Left colon (tissue), 2 donors: ENCODE results near the gene CPT2. TPM values are rescaled to one million over a fixed set of nuclear protein-coding genes. Genes with fewer than 3 reads are reported as not detected.
A peak's percentile ranks its signal among the peaks of the same experiment; 100 is the strongest.

Source experiments
- ATAC-seq: fragments of 200-7000 bp; cut with Tn5 transposase; one replicate; pipeline ENCODE4 v1.9.1; 2020; ENCODE audit warnings: mild to moderate bottlenecking, moderate library complexity
- DNase-seq, 2 donors: peaks; one replicate each; pipeline ENCODE4 v3.0.0-alpha.2; 2020
- intact Hi-C, 2 donors: fragments of 100-400 bp; cut with DNase I in 1 of 2; cut with micrococcal nuclease in 1 of 2; formaldehyde crosslinking; loops; one replicate each; pipeline versions ENCODE4 v1.11.2 to v1.14.0; 2022; cut with DNase I, micrococcal nuclease
- long read RNA-seq: library from polyadenylated mRNA; unstranded; transcript quantifications from one replicate; pipeline ENCODE4 v2.0.0, GENCODE V29; 2021
- total RNA-seq, 2 donors: library from RNA; stranded (reverse); fragmentation: NEBNext Ultra II Directional; extraction: Animal tissue kit (Norgen Biotek cat#: 25700); gene quantifications; one replicate each; pipeline ENCODE4 v1.2.1, GENCODE V29; 2021
- donor health status: DM: no; HTN: no; CAD: no.
- donor health status: DM: yes; HTN: yes; CAD: no.

The CPT2 gene
- total RNA-seq: 10 to 100 TPM; 71.1 to 76.4 TPM
- long read RNA-seq, transcript CPT2-207 (5 exons, 2,643 nt): minor isoform, 6 of 199 reads
- long read RNA-seq, transcript CPT2-201 (5 exons, 3,094 nt): major isoform, 147 of 199 reads
- long read RNA-seq, partial matches to known transcripts: 40 of 199 reads
- long read RNA-seq, other reads (novel, unspliced or antisense): 6 of 199 reads

DNA sequence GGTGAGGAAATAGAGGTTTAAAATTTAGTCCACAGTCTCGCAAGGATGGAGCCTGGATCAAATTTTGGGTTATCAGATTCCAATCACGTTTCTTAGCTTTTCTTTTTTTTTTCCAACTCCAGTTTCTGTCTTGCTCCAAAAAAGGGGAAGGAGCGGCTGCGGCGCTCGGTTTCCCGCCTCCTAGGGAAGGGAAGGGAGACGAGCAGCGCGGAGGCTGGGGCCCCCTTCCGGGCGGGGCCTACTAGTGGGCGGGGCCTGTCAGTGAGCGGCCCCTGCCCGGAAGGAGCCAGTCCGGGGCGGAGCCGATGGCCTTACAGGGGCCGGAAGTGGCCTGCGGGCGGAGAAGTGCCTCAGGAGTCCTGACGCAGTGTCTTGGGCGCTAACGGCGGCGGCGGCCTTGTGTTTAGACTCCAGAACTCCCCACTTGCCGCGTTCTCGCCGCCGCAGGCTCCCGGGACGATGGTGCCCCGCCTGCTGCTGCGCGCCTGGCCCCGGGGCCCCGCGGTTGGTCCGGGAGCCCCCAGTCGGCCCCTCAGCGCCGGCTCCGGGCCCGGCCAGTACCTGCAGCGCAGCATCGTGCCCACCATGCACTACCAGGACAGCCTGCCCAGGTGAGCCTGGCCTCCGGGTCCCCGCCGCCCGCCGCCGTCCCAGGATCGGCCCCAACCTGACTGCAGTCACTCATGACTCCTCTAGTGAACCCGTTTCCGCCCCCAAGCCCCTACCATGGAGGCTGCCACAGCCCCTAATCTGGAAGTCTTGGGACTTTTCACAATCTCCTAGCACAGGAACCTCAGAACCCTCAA is at the start of gene CPT2:
Gene CPT2 (plus strand): TSS at position 340 of the 806 bp plus-strand sequence. CDS start 120 bp downstream, at position 460.
- ATAC-seq (peak; percentile 97), DNase-seq (peak; percentile 95 to 96)
- intact Hi-C loops: loop anchor here in 1 of 2 donors (10.0 kb wide), 1 partner anchor 492 kb away; no protein-coding TSS in a partner anchor

DNA sequence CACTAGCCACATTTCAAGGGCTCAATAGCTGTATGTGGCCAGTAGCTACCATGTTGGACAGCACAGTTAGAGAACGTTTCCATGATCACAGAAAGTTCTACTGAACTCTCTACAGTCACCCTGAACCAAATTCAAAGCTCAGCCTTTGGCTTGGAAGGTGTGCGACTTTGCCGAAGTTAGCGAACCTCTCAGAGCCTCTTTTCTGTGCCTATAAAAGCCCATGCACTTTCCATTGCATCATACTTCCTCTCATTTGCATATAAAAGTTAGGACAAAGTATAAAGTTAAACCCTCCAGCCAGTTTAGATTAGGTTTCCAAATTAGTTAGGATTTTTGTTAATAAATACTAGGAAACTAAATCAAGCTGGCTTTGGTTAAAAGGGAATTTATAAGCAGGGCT is 49.5 kb upstream of the CPT2 start:
- no peak for ATAC-seq

DNA sequence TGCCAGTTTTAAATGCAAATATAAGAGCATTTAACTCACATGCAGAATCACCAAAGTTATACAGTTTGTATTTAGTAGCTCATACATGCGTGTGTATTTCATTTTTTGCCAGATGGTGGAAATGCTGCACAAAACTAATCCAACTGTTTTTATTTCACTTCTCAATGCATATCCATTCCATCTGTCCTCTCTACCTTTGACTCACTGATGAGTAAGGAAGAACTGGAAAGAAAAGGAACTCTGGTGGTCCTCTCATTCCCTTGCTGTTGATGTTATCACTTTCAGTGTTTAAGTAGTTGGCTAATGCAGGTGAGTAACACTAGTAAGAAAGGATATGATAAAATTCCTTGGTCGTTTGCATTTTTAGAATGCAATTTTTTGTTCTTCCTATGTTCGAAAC is 48.5 kb upstream of the CPT2 start:
- DNase-seq (no peak), ATAC-seq (no peak)
- intact Hi-C loops: no loop called here

More for the DNA sequence above, 49.5 kb upstream of the CPT2 start:
- DNase-seq: no peak
- intact Hi-C loops: no loop called here

DNA sequence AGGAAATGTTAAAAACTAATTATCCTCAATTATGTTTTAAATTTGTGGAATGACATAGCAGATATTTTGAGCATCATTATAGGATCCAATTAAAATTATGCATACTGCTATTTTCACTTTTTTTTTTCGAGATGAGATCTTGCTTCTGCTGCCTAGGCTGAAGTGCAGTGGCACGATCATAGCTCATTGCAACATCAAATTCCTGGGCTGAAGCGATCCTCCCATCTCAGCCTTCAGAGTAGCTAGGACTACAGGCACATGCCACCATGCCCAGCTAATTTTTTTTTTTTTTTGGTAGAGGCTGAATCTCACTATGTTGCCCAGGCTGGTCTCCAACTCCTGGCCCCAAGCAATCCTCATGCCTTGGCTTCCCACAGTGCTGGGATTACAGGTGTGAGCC is 42.9 kb upstream of the CPT2 start:
- ATAC-seq (no peak), DNase-seq (no peak)
- intact Hi-C loops: no loop called here

DNA sequence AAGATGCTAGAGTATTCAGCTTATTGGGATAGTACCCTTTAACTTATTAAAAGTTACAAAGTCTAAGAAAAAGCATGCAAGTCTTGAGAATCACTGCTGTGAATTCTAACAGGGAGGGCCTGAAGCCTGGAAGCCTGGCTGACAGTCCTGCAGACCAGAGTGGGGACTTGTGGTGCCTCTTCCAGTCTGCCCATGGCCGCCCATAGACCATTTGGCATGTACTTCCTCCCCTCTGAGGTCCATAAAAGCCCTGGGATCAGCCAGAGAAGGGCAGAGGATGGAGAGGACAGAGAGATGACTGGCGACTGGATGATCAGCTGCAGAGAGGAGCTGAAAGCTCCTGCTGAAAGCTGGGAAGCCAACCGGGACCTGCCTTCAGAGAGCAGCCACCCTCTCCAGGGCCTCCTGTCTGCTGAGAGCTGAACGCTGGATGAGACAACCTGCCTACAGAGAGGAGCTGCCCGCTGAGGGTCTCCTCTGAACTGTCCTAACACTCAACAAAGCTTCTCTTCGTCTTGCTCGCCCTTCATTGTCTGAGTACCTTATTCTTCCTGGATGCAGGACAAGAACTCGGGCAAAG is 41.7 kb upstream of the CPT2 start:
- intact Hi-C loops: no loop called here
- DNase-seq (no peak), ATAC-seq (no peak)

DNA sequence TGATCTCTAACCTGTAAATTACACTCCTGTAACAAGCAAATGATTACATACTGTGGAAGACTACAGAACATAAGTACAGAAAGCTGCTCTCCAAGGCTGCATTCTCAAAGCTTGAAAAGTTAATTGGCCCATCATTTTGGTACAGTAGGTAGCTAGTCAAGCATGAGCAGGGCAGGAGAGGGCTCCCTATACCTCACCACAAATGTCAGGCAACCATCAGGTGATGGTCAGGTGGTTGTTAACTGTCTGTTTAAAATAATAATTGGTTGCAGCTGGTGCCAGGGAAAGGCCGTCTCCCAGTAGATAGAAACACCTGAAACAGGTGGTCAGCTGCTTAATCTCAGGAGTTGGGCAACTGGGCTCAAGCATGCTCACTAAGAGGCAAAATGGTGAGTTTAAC is 41.1 kb upstream of the CPT2 start:
- ATAC-seq: no peak
- intact Hi-C loops: no loop called here
- DNase-seq: no peak

DNA sequence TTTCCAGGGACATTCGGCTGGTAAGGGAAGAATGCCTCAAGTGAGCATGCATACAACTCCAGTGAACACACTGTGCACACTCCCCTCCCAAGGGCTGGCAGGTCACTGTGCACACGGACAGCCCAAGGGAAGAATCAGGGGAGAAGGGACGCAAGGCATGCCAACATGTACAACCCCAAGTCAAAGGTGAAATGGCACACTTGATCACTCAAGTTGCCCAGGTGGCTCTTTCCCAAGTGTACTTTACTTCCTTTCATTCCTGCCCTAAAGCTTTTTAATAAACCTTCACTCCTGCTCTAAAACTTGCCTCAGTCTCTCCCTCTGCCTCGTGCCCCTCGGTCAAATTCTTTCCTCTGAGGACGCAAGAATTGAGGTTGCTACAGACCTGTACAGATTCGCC is 40.7 kb upstream of the CPT2 start:
- intact Hi-C loops: no loop called here
- ATAC-seq (no peak), DNase-seq (no peak)

DNA sequence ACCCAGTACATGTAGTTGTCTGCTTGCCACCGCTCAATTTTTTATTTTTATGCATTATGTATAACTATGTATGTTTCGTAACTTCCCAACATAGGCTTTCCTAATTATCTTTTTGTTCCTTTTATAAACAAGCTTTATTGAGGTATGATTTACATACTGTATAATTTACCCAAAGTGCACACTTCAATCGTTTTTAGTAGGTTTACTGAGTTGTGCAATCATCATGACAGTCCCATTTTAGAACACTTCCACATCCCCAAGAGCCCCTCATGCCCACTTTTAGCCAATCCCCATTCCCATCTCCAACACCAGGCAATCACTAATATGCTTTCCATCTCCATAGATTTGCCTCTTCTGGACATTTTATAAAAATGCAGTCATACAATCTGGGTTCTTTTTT is 39.8 kb upstream of the CPT2 start:
- DNase-seq (no peak), ATAC-seq (no peak)
- intact Hi-C loops: no loop called here

DNA sequence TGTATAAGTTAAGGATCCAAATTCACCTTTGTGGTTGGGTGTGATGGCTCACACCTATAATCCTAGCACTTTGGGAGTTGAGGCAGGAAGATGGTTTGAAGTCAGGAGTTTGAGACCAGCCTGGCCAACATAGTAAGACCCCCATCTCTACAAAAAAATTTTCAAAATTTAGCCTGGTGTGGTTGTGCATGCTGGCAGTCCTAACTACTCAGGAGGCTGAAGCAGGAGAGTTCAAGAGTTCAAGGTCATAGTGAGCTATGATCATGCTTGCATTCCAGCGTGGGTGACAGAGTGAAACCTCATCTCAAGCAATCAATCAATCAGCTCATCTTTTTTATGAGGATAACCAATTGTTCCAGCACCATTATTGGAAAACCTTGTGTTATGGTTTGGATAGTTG is 37.7 kb upstream of the CPT2 start:
- intact Hi-C loops: no loop called here
- no peak for ATAC-seq
- DNase-seq: no peak

DNA sequence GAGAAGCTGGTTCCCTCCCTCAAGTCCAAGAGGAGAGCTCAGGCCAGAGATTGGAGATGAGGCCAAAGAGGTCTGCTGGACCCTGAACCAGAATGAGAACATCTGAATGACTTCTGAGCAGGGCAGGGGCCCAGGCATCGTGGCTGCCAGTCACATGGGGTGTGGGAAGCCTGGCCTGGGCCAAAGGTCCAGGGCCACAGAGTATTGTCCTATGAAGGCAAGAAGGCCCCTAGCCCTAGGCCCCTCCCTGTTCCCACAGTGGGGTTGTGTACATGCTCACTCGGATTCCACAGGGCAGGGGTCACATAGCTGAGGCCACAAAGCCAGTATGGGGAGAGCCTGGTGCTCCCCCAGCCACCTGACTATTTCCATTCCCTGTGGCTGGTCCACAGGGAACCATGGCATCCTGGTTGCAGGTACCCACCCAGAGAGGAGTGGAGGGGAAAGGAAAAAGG is 35.7 kb upstream of the CPT2 start:
- intact Hi-C loops: no loop called here
- no peak for ATAC-seq
- no peak for DNase-seq

DNA sequence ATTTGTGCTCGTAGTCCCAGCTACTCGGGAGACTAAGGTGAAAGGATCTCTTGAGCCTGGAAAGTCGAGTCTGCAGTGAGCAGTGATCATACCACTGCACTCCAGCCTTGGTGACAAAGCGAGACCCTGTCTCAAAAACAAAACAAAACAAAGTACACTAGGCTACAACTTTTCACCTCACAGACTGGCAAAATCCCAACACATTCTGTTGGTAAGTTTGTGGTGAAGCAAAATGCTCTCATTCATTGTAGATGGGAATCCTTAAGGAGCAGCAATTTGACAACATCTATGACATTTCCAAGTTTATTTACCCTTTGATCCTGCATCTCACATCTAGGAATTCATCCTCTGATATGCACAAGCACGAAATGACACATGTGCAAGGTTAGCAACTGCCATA is 34.0 kb upstream of the CPT2 start:
- no peak for DNase-seq
- no peak for ATAC-seq
- intact Hi-C loops: no loop called here

DNA sequence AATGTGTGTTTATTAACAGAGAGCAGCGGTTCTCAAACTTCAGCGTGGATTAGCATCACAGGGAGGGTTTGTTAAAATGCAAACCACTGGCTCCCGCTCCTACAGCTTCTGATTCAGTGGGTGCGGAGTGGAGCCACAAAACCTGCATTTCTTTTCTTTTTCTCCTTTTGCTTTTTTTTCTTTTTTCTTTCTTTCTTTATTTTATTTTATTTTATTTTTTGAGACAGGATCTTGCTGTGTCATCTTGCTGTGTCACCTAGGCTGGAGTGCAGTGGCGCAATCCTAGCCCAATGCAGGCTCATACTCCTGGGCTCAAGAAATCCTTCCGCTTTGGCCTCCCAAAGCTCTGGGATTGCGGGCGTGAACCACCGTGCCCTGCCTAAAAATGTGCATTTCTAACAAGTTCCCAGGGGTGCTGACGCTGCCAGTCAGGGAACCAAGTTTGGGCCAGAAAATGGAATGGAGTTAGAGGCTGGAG is 33.3 kb upstream of the CPT2 start:
- intact Hi-C loops: no loop called here
- DNase-seq (no peak), ATAC-seq (no peak)

DNA sequence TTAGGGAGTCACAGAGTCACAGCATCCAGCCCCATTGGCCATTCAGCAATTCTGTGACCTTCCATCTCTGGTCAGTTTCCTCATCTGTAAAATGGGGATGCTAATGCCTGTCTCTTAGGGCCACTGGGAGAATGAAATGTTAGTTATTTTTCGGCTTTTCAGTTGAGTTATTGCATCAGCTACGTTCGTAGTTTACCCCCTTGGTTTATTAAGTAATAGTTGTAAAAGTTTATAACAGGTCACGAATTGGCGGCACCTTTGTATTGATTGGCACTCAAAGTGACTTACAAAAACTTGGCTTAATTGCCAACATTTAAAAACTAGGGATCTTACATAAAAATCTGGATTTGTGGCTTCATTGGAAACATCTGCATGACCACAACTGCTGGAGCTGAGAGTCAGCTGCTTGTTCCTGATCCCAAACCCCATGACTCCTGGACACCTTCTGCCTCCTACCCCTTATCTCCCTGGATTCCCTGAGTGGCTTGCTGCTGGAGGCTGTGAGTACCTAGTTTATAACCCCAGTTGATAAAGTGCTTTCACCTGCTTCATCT is 31.1 kb upstream of the CPT2 start:
- no peak for DNase-seq
- intact Hi-C loops: no loop called here
- peak; percentile 45 for ATAC-seq

DNA sequence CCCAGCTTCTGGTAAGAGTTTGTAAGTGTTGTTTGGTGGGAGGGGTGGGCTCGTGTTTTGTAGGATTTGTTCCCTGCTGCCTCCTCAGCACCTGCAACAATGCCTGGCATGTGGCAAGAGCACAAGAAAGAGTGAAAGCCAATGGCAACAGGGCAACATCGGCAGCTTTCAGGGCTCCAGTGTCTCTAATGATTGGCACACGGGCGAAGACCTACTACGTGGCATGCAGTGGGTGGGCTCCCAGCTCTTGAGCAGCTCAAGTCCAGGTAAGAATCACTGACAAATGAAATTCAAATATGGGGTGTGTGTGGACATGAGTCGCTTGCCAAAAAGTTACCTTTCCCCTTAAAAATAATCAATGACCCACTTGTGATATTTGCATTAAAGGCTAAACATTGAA is 30.3 kb upstream of the CPT2 start:
- ATAC-seq: no peak
- intact Hi-C loops: no loop called here
- no peak for DNase-seq

DNA sequence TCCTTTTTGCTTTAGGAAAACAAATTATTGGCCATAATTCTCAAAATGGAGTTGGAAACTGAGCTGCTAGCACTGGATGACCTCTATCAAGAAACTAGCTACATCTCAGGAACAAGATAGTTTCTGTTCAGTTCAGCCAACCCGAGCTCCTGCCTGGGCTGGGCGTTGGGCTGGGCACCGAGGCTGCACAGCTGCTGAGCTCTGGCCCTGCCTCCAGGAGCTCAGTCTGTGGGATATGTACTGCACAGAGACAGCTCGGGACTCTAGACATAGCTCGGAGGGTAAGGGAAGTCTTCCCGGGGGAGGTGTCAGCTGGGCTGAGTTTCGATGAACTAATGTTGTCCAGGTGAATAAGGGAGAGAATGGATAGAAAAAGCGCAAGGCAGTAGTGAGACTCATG is 29.7 kb upstream of the CPT2 start:
- intact Hi-C loops: no loop called here
- DNase-seq (no peak), ATAC-seq (no peak)

DNA sequence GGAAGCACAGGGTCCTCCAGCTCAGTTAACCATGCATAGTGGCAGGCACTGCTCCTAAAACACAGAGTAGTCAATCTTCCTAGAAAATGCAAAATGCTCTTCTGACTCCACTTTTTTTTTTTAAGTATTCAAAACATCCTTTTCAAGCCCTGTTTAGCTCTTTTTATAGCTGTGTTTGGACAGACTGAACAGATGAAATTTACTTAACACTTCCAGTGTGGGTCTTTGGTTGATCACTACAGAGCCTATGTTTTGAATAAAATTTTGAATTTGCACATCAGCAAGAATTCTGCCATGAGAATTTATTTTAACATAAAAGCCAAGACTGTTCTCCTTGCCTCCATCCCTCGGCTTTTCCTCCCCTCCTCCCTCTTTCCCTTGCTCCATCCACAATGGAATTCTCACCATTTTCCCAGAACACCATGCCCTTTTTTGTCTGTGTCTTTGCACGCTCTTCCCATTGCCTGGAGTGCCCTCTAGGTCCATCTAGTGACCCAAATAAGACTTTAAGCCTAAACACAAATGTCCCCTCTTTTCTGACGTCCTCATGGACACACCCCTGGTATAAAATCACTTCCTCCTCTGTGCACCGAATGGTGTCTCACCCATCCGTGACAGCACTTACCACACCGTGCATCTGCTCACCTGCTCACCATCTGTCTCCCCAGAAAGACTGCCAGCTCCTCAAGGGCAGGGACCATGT is 24.0 kb upstream of the CPT2 start:
- ATAC-seq (peak; percentile 88), DNase-seq (peak in 1 of 2 donors; percentile 48)
- intact Hi-C loops: no loop called here

DNA sequence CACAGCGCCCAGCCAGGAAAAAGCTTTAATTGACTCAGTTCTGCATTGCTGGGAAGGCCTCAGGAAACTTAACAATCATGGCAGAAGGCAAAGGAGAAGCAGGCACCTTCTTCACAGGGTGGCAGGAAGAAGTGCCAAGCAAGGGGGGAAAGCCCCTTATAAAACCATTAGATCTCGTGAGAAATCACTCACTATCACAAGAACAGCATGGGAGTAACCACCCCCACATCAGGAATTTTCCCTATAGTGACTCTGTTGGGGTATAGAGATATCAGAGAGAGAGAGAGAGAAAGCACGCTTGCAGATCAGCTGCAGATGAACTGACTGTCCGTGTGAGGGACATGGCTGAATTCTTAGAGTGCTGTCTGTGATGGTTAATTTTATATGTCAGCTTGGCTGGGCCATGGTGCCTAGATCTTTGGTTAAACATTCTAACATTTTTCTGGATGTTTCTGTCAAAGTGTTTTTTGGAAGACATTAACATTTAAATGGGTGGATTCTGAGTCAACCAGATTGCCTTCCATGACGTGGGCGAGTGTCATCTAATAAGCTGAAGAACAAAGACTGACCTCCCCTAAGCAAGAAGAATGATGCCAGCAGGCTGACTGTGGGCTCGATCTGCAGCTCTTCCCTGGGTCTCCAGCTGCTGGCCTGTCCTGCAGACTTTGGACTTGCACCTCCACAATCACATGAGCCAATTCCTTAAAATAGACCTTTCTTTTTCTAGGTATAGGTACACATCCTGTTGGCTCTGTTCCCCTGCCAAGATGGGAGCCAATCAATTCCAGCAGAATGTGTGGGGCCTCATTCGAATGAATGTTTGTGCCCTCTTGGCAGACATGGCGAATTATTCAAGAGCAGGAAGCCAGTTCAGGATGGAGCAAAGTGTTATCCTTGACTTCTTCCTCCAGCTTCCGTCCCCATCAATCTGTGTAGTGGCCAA is 21.4 kb upstream of the CPT2 start:
- intact Hi-C loops: no loop called here
- DNase-seq (no peak), ATAC-seq (peak; percentile 58)
